GM19452 (cell line): ENCODE data around the gene NRCAM.
A peak's percentile ranks its signal among the peaks of the same experiment; 100 is the strongest.

Experiments
- ATAC-seq: cut with Tn5 transposase; IDR thresholded peaks from one replicate; pipeline ENCODE4 v1.9.1; 2021; ENCODE audit not compliant: unreplicated experiment

Gene NRCAM

GRCh38 chr7:108222236-108222892 lies 233.9 kb downstream of the NRCAM start:
- ATAC-seq = no peak

GRCh38 chr7:108211382-108212201 lies 244.6 kb downstream of the NRCAM start:
- peak; percentile 81 for ATAC-seq

- ATAC-seq = no peak
Measured at GRCh38 chr7:108210796-108211195, 245.4 kb downstream of the NRCAM start.

GRCh38 chr7:108205311-108205710 lies 250.9 kb downstream of the NRCAM start:
- no peak for ATAC-seq

- no peak for ATAC-seq
Measured at GRCh38 chr7:108204281-108204796, 251.9 kb downstream of the NRCAM start.

- peak; percentile 79 for ATAC-seq
Measured at GRCh38 chr7:108203537-108203936, 252.7 kb downstream of the NRCAM start.

- ATAC-seq = no peak
Measured at GRCh38 chr7:108202743-108203142, 253.5 kb downstream of the NRCAM start.

- ATAC-seq = no peak
Measured at GRCh38 chr7:108201766-108202165, 254.5 kb downstream of the NRCAM start.

- no peak for ATAC-seq
Measured at GRCh38 chr7:108200326-108200725, 255.9 kb downstream of the NRCAM start.

- no peak for ATAC-seq
Measured at GRCh38 chr7:108197371-108198091, 258.7 kb downstream of the NRCAM start.

- no peak for ATAC-seq
Measured at GRCh38 chr7:108196004-108196403, 260.2 kb downstream of the NRCAM start.

GRCh38 chr7:108193594-108194498 lies 262.4 kb downstream of the NRCAM start:
- no peak for ATAC-seq

GRCh38 chr7:108190891-108191290 lies 265.3 kb downstream of the NRCAM start:
- no peak for ATAC-seq

- ATAC-seq = peak; percentile 96
Measured at GRCh38 chr7:108189733-108190388, 266.4 kb downstream of the NRCAM start.

- no peak for ATAC-seq
Measured at GRCh38 chr7:108188724-108189123, 267.5 kb downstream of the NRCAM start.

- no peak for ATAC-seq
Measured at GRCh38 chr7:108181073-108181985, 274.9 kb downstream of the NRCAM start.

GRCh38 chr7:108178398-108178797 lies 277.8 kb downstream of the NRCAM start:
- no peak for ATAC-seq

- no peak for ATAC-seq
Measured at GRCh38 chr7:108171164-108171563, 285.1 kb downstream of the NRCAM start.

- no peak for ATAC-seq
Measured at GRCh38 chr7:108170251-108170650, 286.0 kb downstream of the NRCAM start.
